ENCODE results near the gene B9D1.

- TF ChIP-seq, protein P1, sequence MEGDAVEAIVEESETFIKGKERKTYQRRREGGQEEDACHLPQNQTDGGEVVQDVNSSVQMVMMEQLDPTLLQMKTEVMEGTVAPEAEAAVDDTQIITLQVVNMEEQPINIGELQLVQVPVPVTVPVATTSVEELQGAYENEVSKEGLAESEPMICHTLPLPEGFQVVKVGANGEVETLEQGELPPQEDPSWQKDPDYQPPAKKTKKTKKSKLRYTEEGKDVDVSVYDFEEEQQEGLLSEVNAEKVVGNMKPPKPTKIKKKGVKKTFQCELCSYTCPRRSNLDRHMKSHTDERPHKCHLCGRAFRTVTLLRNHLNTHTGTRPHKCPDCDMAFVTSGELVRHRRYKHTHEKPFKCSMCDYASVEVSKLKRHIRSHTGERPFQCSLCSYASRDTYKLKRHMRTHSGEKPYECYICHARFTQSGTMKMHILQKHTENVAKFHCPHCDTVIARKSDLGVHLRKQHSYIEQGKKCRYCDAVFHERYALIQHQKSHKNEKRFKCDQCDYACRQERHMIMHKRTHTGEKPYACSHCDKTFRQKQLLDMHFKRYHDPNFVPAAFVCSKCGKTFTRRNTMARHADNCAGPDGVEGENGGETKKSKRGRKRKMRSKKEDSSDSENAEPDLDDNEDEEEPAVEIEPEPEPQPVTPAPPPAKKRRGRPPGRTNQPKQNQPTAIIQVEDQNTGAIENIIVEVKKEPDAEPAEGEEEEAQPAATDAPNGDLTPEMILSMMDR (conservative IDR thresholded peaks at IDR 0.05; ENCODE audit: low read depth, low read length), result no peak
- TF ChIP-seq EZH2phosphoT487 (IDR thresholded peaks at IDR 0.05; ENCODE audit: borderline replicate concordance, low read length), result no peak
- TF ChIP-seq EZH2 (IDR thresholded peaks at IDR 0.05; ENCODE audit: low read length, unreplicated experiment), result no peak
Observed at GRCh38 chr17:19310151-19310550, 52.4 kb downstream of the B9D1 start.

All from PC-3 (cell line).